Measurements from ENCODE around the gene VASN. TPM values are rescaled to one million over a fixed set of nuclear protein-coding genes. Genes with fewer than 3 reads are reported as not detected.

The VASN gene
- total and polyA plus RNA-seq, 10 of the 15 experiments (the other 5 are each of a cell fraction or from before 2014, with no cell fraction given): 0.02 to 0.19 (median 0.14) TPM; not detected in 6

- 83% methylated on average over 5 of the region's 5 CpGs for WGBS (ENCODE audit: insufficient coverage, insufficient replicate concordance, low lambda C conversion rate, missing lambda C conversion rate)
- Histone ChIP-seq H4K20me1 (ENCODE audit: control insufficient read depth, insufficient read depth) (no peaks in the 10 kb centered on the region), H3K9ac (ENCODE audit: control insufficient read depth, insufficient read depth, low read length) (no peak overlapping the region), H3K4me3 (no peak overlapping the region), H3K27ac (ENCODE audit: control insufficient read depth, insufficient read depth) (no peak overlapping the region), H3K27me3 (replicated peaks in 1 of 2; ENCODE audit: control insufficient read depth in 2 of 2, insufficient read depth in 2 of 2, low read length in 1 of 2) (no peaks in the 10 kb centered on the region), H3K36me3 (ENCODE audit: control insufficient read depth in 2 of 2, insufficient read depth in 2 of 2, low read length in 1 of 2) (peaks cover 2 to 3% of the 10 kb centered on the region in 2 experiments), H2AFZ (ENCODE audit: control insufficient read depth, low read depth, low read length) (no peak overlapping the region), H3K4me1 (ENCODE audit: control insufficient read depth, insufficient read depth, low read length) (no peaks in the 10 kb centered on the region), H3K4me2 (ENCODE audit: control insufficient read depth, insufficient read depth) (no peak overlapping the region), H3K9me3 (replicated peaks; ENCODE audit: control insufficient read depth, insufficient read depth, low read length) (no peaks in the 10 kb centered on the region), H3K79me2 (ENCODE audit: control insufficient read depth, insufficient read depth, low read length) (peaks cover 23% of the 10 kb centered on the region)
- DNase-seq (ENCODE audit: low read depth, low spot score) (no peak), FAIRE-seq (no peak), ATAC-seq (no peak)
- in situ Hi-C loops (cut with MboI): no loop called here
- no peak for TF ChIP-seq ZNF384 (IDR thresholded peaks at IDR 0.05; ENCODE audit: borderline replicate concordance, low read depth, low read length)
- TF ChIP-seq SRF (IDR thresholded peaks at IDR 0.05; ENCODE audit: low read depth in 2 of 2, low read length in 2 of 2): no peak
- no peak for TF ChIP-seq SMC3 (IDR thresholded peaks at IDR 0.05; ENCODE audit: borderline replicate concordance, low read length)
- TF ChIP-seq MXI1 (IDR thresholded peaks at IDR 0.05; ENCODE audit: low read depth, low read length): no peak
- no peak for TF ChIP-seq JUNB (IDR thresholded peaks at IDR 0.05)
- no peak for TF ChIP-seq PML (IDR thresholded peaks at IDR 0.05; ENCODE audit: low read length)
- TF ChIP-seq CREM (IDR thresholded peaks at IDR 0.05; ENCODE audit: low read depth): no peak
- no peak for TF ChIP-seq ZZZ3 (IDR thresholded peaks at IDR 0.05; ENCODE audit: control insufficient read depth, insufficient read length, low read depth)
- TF ChIP-seq ETV6 (conservative IDR thresholded peaks at IDR 0.05 in 1 of 2, IDR thresholded peaks at IDR 0.05 in 1 of 2; ENCODE audit: borderline replicate concordance in 1 of 2, low read depth in 1 of 2): no peak
- TF ChIP-seq ASH2L (IDR thresholded peaks at IDR 0.05; ENCODE audit: borderline replicate concordance, low read depth): no peak
- TF ChIP-seq FOXM1 (IDR thresholded peaks at IDR 0.05; ENCODE audit: low read depth, low read length): no peak
- TF ChIP-seq SIN3A (IDR thresholded peaks at IDR 0.05; ENCODE audit: low read depth, low read length): no peak
- no peak for TF ChIP-seq ESRRA (IDR thresholded peaks at IDR 0.05; ENCODE audit: low read length)
- TF ChIP-seq CHD2 (IDR thresholded peaks at IDR 0.05; ENCODE audit: borderline replicate concordance, low read depth, low read length): no peak
- no peak for TF ChIP-seq ZNF207 (IDR thresholded peaks at IDR 0.05; ENCODE audit: borderline replicate concordance)
- SMC1A ChIA-PET (ENCODE audit: uncharacterized antibody, unreplicated experiment): no interaction called here
- CTCF ChIA-PET: interaction anchor here (1.5 to 2.4 kb wide), 2 partner anchors 18 to 99 kb away, joined by 3 to 6 read pairs; no protein-coding TSS in a partner anchor
- RAD21 ChIA-PET (ENCODE audit: unreplicated experiment): no interaction called here
- intact Hi-C loops (cut with micrococcal nuclease; ENCODE audit: unreplicated experiment): loop anchor here (10.0 kb wide), 1 partner anchor 122 kb away; the partner anchor contains the start of genes HMOX2 and NMRAL1
- no TSS peak for BruUV-seq (replicated peaks)
- POLR2A ChIA-PET: interaction anchor here (0.7 to 1.4 kb wide), 2 partner anchors 11 to 81 kb away, joined by 3 read pairs; no protein-coding TSS in a partner anchor
Measured at GRCh38 chr16:4352843-4353242, 18.8 kb upstream of the VASN start.

Data from GM12878 (cell line).